ENCODE measurements around the gene PRR33.

Gene PRR33

DNA sequence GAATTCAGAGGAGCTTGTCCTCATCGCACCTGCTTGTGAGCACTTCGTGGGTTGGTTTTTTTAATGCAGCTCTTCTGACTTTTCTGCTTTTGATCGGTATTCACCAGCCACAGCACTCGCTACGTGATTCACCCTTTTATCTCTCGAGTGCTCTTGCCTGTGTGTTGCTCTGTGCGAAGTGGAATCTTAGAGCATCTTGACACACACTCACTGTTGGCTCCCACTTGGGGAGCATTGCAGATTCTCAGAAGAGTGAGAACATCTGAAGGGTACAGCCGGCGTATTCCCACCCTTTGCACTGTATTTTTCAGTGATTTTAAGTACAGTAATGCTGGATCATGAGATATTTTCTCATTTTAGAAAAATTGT is 38.8 kb upstream of the PRR33 start:
- TF ChIP-seq, protein P1, sequence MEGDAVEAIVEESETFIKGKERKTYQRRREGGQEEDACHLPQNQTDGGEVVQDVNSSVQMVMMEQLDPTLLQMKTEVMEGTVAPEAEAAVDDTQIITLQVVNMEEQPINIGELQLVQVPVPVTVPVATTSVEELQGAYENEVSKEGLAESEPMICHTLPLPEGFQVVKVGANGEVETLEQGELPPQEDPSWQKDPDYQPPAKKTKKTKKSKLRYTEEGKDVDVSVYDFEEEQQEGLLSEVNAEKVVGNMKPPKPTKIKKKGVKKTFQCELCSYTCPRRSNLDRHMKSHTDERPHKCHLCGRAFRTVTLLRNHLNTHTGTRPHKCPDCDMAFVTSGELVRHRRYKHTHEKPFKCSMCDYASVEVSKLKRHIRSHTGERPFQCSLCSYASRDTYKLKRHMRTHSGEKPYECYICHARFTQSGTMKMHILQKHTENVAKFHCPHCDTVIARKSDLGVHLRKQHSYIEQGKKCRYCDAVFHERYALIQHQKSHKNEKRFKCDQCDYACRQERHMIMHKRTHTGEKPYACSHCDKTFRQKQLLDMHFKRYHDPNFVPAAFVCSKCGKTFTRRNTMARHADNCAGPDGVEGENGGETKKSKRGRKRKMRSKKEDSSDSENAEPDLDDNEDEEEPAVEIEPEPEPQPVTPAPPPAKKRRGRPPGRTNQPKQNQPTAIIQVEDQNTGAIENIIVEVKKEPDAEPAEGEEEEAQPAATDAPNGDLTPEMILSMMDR (IDR thresholded peaks at IDR 0.05; ENCODE audit: low read depth, low read length), result no peak
- H3K4me3 ChIP-seq (ENCODE audit: low read depth, low read length), result no peak overlapping the region

DNA sequence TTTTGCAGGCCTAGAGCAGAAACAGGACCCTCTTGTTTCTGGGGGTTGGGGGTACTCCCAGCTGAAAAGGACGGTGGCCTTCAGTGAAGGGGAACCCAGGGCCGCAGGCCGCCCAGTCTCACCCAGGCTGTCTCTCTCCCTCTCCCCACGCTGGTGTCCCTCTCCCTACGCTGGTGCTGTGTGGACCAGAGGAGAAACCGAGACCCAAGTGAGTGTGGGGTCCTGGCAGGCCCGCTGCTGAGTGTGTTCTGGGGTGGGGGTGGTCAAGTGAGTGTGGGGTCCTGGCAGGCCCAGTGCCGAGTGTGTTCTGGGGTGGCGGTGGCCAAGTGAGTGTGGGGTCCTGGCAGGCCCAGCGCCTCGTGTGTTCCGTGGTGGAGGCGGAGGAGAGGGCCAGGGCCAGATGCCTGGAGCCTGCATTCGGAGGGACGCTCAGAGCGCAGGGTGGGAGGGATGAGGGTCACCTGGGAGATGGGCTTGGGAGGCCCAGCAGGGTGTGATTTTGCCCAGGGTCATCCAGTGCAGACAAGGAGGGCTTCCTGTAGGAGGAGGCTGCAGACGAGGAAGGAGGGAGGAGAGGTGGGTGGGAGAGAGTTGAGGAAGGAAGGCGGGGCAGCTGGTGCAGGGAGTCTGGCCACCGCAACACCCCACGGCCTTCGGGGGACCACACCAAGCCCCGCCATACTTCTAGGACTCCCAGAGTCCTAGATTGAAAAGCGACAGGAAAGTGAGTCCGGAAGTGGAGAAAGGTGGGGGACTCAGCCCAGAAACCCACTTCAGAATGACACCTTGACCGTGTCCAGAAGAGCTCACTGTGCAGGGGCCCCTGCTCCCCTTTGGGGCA is 38.1 kb upstream of the PRR33 start:
- TF ChIP-seq, protein P1 (IDR thresholded peaks at IDR 0.05; ENCODE audit: low read depth, low read length), result no peak
- H3K4me3 ChIP-seq (ENCODE audit: low read depth, low read length), result no peak overlapping the region

DNA sequence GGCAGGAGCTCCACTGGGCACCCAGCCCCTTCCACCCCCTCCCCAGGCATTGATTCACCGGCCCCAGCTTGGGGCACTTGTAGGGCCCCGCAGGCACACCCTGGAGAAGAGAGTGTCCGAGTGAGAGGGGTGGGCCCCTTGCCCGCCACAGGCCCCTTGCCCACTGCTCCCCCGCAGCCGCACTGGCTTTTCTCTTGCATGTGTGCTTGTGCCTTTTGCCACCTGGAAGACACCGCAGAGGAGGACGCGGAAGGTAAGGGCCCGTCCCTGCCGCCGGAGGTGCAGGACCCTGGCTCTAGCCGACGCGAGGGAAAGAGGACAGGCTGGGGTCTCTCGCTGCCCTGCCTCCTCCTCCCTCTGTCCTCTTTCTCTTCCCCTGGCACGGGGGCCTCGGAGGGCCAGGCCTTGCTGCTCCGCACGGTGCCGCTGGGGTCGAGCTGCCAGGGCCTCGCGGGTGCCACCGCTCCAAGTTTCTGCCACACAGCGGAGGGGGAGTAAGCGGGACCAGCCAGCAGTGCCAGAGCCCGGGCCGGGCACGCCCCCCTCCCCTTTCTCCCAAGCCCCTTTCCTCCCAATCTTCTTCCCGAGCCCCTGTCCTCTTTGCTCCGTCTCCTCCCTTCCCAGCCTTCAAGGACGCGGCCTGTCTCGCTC is 37.3 kb upstream of the PRR33 start:
- no peak overlapping the region for H3K4me3 ChIP-seq (ENCODE audit: low read depth, low read length)
- TF ChIP-seq, protein P1 (IDR thresholded peaks at IDR 0.05; ENCODE audit: low read depth, low read length), result no peak

DNA sequence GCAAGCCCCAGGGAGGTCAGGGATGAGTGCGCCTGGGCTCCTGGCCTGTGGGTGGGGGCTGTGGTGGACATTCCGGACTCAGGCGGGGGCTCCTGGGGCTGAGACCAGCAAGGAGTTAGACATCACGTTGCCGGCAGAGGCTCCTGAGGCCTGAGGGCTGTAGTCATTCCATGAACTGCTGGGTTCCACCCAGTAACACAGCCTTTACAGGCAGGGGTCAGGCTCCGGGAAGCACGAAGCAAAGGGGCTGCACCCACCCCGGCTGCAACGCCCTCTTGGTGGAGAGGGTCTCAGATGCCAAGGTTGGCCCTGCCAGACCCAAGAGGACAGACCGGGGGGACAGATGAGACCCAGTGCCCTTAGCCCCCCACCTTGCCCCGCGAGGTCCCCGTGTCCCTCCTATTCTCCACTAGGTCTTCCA is 36.8 kb upstream of the PRR33 start:
- TF ChIP-seq, protein P1 (IDR thresholded peaks at IDR 0.05; ENCODE audit: low read depth, low read length), result no peak
- no peak overlapping the region for H3K4me3 ChIP-seq (ENCODE audit: low read depth, low read length)

DNA sequence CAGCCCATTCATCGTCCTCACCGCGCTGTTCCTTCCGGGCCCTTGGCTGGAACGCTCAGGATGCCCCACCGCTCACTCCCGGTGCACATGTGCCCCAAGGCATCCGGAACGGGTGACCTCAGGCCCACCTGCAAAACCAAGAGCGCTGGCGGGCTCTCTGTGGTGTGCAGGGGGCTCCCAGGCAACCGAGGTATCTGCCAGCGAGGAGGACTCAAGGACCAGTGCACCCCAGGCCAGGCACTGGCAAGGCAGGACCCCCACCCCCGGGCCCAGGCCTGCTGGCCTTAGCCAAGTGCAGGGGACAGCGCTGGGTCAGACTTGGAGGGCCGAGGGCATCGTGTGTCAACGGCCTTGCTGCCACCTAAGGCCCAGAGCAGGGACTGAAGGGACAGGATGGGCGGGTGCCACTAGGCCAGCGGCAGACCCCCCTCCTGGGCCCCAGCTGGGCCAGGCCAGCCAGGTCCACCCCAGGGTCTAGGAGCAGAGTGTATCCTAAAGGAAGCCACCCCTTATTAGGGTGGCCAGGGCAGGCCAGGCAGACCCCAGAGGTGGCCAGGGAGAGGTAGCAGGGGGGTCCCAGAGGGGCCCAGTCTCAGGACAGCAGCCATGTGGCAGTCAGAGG is 36.3 kb upstream of the PRR33 start:
- no peak overlapping the region for H3K4me3 ChIP-seq (ENCODE audit: low read depth, low read length)
- TF ChIP-seq, protein P1 (IDR thresholded peaks at IDR 0.05; ENCODE audit: low read depth, low read length), result no peak

DNA sequence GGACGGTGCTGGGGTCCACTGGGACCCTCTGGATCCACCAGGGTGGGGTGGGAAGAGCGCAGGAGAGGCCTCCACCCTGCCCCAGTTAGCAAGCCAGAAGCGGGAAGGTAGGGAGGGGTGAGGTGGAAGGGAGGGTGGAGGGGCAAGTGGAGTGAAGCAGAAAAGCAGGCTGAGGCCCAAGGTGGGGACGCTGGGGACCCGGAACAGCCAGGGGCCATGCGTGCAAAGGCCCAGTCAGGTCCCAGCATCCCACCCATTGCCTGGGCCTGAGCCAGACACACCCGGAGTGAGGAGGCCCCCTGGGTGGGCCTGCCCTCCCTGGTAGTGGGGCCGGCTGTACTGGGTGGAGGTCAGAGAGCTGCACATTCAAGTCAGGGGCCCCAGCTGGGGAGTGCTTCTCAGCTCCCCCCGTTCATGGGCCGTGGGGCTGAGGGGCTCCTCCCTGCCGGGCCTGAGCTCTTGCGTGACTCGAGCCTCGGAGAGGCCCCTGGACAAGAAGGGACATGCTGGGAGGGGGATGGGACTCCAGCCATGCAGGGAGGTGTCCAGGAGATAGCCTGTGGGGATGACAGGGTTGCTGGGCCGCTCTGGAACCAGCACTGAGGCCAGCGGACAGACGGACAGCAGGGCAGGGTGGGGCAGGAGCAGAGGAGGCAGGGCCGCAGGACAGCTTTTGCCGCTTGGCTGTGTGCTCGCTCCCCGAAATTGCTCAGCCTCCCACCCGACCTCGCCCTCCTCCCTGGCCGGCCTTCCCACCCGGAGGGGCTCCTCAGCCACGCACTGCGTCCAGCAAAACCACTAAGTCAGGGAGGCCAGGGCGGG is 35.5 kb upstream of the PRR33 start:
- TF ChIP-seq, protein P1 (IDR thresholded peaks at IDR 0.05; ENCODE audit: low read depth, low read length), result no peak
- H3K4me3 ChIP-seq (ENCODE audit: low read depth, low read length), result no peak overlapping the region
